HepG2 (cell line): Measurements from ENCODE around the gene NEK6. TPM values are rescaled to one million over a fixed set of nuclear protein-coding genes. Genes with fewer than 3 reads are reported as not detected.

Source experiments
- DZIP1 ChIP-seq: sonication (generic); formaldehyde crosslinking; IDR thresholded peaks from 2 replicates; pipeline ENCODE4 v1.5.0; 2020; ENCODE audit warnings: mild to moderate bottlenecking, missing genetic modification reagents
- ERF ChIP-seq: IDR thresholded peaks from 2 replicates; pipeline ENCODE4 v1.6.1; 2018; ENCODE audit warnings: missing biosample characterization, missing genetic modification reagents
- FOSL2 ChIP-seq: sonication (generic); formaldehyde crosslinking; IDR thresholded peaks from 2 replicates; pipeline ENCODE4 v1.4.0; 2020; ENCODE audit warnings: missing genetic modification reagents
- FUBP1 ChIP-seq: sonication (generic); formaldehyde crosslinking; IDR thresholded peaks from 2 replicates; pipeline ENCODE4 v1.5.1; 2020; ENCODE audit warnings: missing genetic modification reagents, mild to moderate bottlenecking, borderline replicate concordance
- MED13 ChIP-seq: sonication (generic); formaldehyde crosslinking; IDR thresholded peaks from 2 replicates; pipeline ENCODE4 v1.5.0; 2020; ENCODE audit warnings: missing genetic modification reagents
- RNF2 ChIP-seq: fragments of 450-650 bp; conservative IDR thresholded peaks from 2 replicates; pipeline ENCODE4 v1.6.1; 2016; ENCODE audit warnings: low read depth
- SALL1 ChIP-seq: sonication (generic); formaldehyde crosslinking; IDR thresholded peaks from 2 replicates; pipeline ENCODE4 v1.8.0; 2022; ENCODE audit warnings: mild to moderate bottlenecking, missing genetic modification reagents
- SKIL ChIP-seq: sonication (generic); formaldehyde crosslinking; IDR thresholded peaks from 2 replicates; pipeline ENCODE4 v1.8.0; 2022; ENCODE audit warnings: missing genetic modification reagents, mild to moderate bottlenecking, moderate library complexity, borderline replicate concordance
- SSRP1 ChIP-seq: IDR thresholded peaks from 2 replicates; pipeline ENCODE4 v1.6.1; 2016; ENCODE audit warnings: control low read depth
- TBL1XR1 ChIP-seq: fragments of 150-350 bp; IDR thresholded peaks from 2 replicates; pipeline ENCODE4 v1.6.1; 2014; ENCODE audit warnings: borderline replicate concordance, low read length; ENCODE audit not compliant: partially characterized antibody
- TBX2 ChIP-seq: sonication (generic); formaldehyde crosslinking; IDR thresholded peaks from 2 replicates; pipeline ENCODE4 v1.5.0; 2020; ENCODE audit warnings: missing genetic modification reagents, mild to moderate bottlenecking, borderline replicate concordance
- ZBED4 ChIP-seq: sonication (generic); formaldehyde crosslinking; IDR thresholded peaks from 2 replicates; pipeline ENCODE4 v1.4.0; 2020; ENCODE audit warnings: missing genetic modification reagents, borderline replicate concordance
- ZBTB43 ChIP-seq: sonication (generic); formaldehyde crosslinking; conservative IDR thresholded peaks from 2 replicates; pipeline ENCODE4 v1.4.0; 2020; ENCODE audit warnings: missing genetic modification reagents
- ZNF619 ChIP-seq: sonication (generic); formaldehyde crosslinking; IDR thresholded peaks from 2 replicates; pipeline ENCODE4 v1.4.0; 2020; ENCODE audit warnings: mild to moderate bottlenecking, missing genetic modification reagents
- ZNF691 ChIP-seq: sonication (generic); formaldehyde crosslinking; IDR thresholded peaks from 2 replicates; pipeline ENCODE4 v1.4.0; 2020; ENCODE audit warnings: missing genetic modification reagents, low read depth, mild to moderate bottlenecking, borderline replicate concordance
- polyA plus RNA-seq, 8 experiments: library from polyadenylated mRNA; depleted of rRNA in 3 of 8; stranded (reverse) in 7 of 8; unstranded in 1 of 8; fragments of >200 nt; fragmentation: Illumina TruSeq in 4 of 8; extraction: Trizol in 4 of 8; gene quantifications; 2 replicates each; pipeline versions ENCODE4 v1.2.1 to v1.2.3, GENCODE V29; 2011 to 2016; ENCODE audit warnings: low read depth in 4 of 8, missing spikeins in 1 of 8, mixed read lengths in 1 of 8; ENCODE audit not compliant: insufficient read depth in 1 of 8
- total RNA-seq, 5 experiments: library from RNA; depleted of rRNA; stranded (reverse); fragments of >200 nt; fragmentation: Illumina TruSeq; extraction: Trizol; gene quantifications; 2 replicates each; pipeline ENCODE4 v1.2.3, GENCODE V29; 2016; ENCODE audit warnings: low read depth in 1 of 5

Gene NEK6
- total and polyA plus RNA-seq, 2 of the 13 experiments (the other 11 are each of a cell fraction or from before 2014, with no cell fraction given) = 30.4 to 119 TPM

- TF ChIP-seq SKIL (CRISPR knock-in tag) (no peak), DZIP1 (CRISPR knock-in tag) (no peak), MED13 (CRISPR knock-in tag) (no peak), ERF (CRISPR knock-in tag) (peak; percentile 59), ZBTB43 (CRISPR knock-in tag) (no peak), FOSL2 (CRISPR knock-in tag) (peak; percentile 48; the same call in 1 of the 2 replicates), TBL1XR1 (no peak), ZBED4 (CRISPR knock-in tag) (no peak), TBX2 (CRISPR knock-in tag) (peak; percentile 50; the same call in 1 of the 2 replicates), RNF2 (no peak), FUBP1 (CRISPR knock-in tag) (no peak), ZNF619 (CRISPR knock-in tag) (no peak), SALL1 (CRISPR knock-in tag) (peak; percentile 29; the same call in 1 of the 2 replicates), SSRP1 (no peak), ZNF691 (CRISPR knock-in tag) (no peak)
These were observed 24.9 kb downstream of the NEK6 start (continued) for GRCh38 chr9:124282442-124283227.
